Type B pancreatic cell (in vitro differentiated cells): ENCODE results near the gene E4F1. TPM values are rescaled to one million over a fixed set of nuclear protein-coding genes. Genes with fewer than 3 reads are reported as not detected.

Source experiments
- DNase-seq: peaks from one replicate; pipeline ENCODE4 v3.0.0; 2021; ENCODE audit warnings: mixed read lengths; ENCODE audit not compliant: unreplicated experiment; ENCODE audit errors: extremely low spot score
- H3K27ac Mint-ChIP-seq: 2 replicates; pipeline ENCODE4 v1.8.0; 2021; ENCODE audit warnings: mild to moderate bottlenecking, mixed read lengths
- H3K27me3 Mint-ChIP-seq: 2 replicates; pipeline ENCODE4 v1.8.0; 2021; ENCODE audit warnings: mixed read lengths
- H3K36me3 Mint-ChIP-seq: 2 replicates; pipeline ENCODE4 v1.8.0; 2021; ENCODE audit warnings: mixed read lengths
- H3K4me1 Mint-ChIP-seq: one replicate; pipeline ENCODE4 v1.8.0; 2021; ENCODE audit warnings: mixed read lengths; ENCODE audit not compliant: unreplicated experiment
- H3K4me3 Mint-ChIP-seq: 2 replicates; pipeline ENCODE4 v1.8.0; 2021; ENCODE audit warnings: mild to moderate bottlenecking, mixed read lengths
- H3K9me3 Mint-ChIP-seq: 2 replicates; pipeline ENCODE4 v1.8.0; 2021; ENCODE audit warnings: mixed read lengths
- total RNA-seq: library from RNA; stranded (reverse); gene quantifications from 2 replicates; pipeline ENCODE4 v1.2.1, GENCODE V29; 2021; ENCODE audit warnings: low replicate concordance
- TF ChIP-seq, protein P1 (sequence below): fragments of 200-600 bp; sonication (generic); conservative IDR thresholded peaks from 2 replicates; pipeline ENCODE4 v1.5.0; 2021; ENCODE audit warnings: antibody characterized with exemption, mild to moderate bottlenecking

Gene E4F1
- total RNA-seq, 1 donor from 2014 or later = 30.4 TPM

DNA sequence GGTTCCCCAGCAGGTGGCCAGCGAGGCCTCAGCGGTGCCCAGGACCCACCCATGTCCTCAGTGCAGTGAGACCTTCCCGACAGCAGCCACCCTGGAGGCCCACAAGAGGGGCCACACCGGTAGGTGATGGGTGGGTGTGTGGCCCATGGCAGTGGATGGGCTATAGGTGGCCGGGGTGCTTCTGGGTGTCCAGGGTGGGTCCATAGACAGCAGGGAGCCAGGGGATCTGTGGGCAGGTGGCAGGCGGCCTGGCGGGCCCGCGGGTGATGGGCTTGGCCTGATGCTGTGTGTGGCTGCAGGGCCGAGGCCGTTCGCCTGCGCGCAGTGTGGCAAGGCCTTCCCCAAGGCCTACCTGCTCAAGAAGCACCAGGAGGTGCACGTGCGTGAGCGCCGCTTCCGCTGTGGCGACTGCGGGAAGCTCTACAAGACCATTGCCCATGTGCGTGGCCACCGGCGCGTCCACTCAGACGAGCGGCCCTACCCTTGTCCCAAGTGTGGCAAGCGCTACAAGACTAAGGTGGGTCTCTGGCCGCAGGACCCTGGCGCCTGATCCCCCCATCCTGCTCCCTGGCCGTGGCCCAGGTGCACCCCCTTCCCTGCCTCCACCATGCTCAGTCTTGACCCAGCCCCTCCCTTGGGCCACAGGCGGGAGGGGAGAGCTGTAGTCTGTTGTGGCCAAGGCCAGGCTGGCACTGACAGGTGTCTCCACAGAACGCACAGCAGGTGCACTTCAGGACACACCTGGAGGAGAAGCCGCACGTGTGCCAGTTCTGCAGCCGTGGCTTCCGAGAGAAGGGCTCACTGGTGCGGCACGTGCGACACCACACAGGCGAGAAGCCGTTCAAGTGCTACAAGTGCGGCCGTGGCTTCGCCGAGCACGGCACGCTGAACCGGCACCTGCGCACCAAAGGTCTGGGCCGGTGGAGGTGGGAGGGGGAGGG lies 10.8 kb downstream of the E4F1 start:
- TF ChIP-seq, protein P1, sequence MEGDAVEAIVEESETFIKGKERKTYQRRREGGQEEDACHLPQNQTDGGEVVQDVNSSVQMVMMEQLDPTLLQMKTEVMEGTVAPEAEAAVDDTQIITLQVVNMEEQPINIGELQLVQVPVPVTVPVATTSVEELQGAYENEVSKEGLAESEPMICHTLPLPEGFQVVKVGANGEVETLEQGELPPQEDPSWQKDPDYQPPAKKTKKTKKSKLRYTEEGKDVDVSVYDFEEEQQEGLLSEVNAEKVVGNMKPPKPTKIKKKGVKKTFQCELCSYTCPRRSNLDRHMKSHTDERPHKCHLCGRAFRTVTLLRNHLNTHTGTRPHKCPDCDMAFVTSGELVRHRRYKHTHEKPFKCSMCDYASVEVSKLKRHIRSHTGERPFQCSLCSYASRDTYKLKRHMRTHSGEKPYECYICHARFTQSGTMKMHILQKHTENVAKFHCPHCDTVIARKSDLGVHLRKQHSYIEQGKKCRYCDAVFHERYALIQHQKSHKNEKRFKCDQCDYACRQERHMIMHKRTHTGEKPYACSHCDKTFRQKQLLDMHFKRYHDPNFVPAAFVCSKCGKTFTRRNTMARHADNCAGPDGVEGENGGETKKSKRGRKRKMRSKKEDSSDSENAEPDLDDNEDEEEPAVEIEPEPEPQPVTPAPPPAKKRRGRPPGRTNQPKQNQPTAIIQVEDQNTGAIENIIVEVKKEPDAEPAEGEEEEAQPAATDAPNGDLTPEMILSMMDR = no peak
- no peak overlapping the region for H3K4me3 Mint-ChIP-seq
- no peaks in the 10 kb centered on the region for H3K4me1 Mint-ChIP-seq

DNA sequence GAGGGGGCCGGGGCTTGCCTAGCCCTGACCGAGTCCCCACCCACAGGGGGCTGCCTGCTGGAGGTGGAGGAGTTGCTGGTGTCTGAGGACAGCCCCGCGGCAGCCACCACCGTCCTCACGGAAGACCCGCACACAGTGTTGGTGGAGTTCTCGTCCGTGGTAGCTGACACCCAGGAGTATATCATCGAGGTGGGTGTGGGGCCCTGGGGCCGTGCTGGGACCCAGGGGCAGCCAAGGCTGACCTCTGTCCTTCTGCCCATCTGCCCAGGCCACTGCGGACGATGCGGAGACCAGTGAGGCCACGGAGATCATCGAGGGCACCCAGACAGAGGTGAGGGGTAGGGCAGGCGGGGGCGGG lies 11.4 kb downstream of the E4F1 start:
- TF ChIP-seq, protein P1 = no peak
- H3K4me3 Mint-ChIP-seq = no peak overlapping the region
- H3K27ac Mint-ChIP-seq = no peak overlapping the region
- no peak for DNase-seq
- no peaks in the 10 kb centered on the region for H3K9me3 Mint-ChIP-seq
- H3K4me1 Mint-ChIP-seq = no peaks in the 10 kb centered on the region
- H3K27me3 Mint-ChIP-seq = peaks cover 19% of the 10 kb centered on the region
- H3K36me3 Mint-ChIP-seq = peaks cover 1% of the 10 kb centered on the region

More for the DNA sequence above, 10.8 kb downstream of the E4F1 start:
- Mint-ChIP-seq H3K9me3 (no peaks in the 10 kb centered on the region), H3K27ac (no peak overlapping the region), H3K27me3 (peaks cover 16% of the 10 kb centered on the region), H3K36me3 (no peaks in the 10 kb centered on the region)
- no peak for DNase-seq

DNA sequence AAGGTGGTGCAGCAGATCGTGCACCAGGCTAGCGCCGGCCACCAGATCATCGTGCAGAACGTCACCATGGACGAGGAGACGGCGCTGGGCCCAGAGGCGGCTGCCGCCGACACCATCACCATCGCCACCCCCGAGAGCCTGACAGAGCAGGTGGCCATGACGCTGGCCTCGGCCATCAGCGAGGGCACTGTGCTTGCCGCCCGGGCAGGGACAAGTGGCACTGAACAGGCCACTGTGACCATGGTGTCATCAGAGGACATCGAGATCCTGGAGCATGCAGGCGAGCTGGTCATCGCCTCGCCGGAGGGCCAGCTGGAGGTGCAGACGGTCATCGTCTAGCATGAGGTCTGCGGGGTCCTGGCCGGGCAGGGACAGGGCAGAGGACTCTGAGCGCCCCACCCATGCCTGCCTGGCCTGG lies 11.9 kb downstream of the E4F1 start:
- H3K27ac Mint-ChIP-seq = no peak overlapping the region
- DNase-seq = no peak
- H3K27me3 Mint-ChIP-seq = peaks cover 19% of the 10 kb centered on the region
- TF ChIP-seq, protein P1 = no peak
- peaks cover 3% of the 10 kb centered on the region for H3K36me3 Mint-ChIP-seq
- H3K9me3 Mint-ChIP-seq = no peaks in the 10 kb centered on the region
- no peaks in the 10 kb centered on the region for H3K4me1 Mint-ChIP-seq
- peak overlapping the region; percentile 36 for H3K4me3 Mint-ChIP-seq

DNA sequence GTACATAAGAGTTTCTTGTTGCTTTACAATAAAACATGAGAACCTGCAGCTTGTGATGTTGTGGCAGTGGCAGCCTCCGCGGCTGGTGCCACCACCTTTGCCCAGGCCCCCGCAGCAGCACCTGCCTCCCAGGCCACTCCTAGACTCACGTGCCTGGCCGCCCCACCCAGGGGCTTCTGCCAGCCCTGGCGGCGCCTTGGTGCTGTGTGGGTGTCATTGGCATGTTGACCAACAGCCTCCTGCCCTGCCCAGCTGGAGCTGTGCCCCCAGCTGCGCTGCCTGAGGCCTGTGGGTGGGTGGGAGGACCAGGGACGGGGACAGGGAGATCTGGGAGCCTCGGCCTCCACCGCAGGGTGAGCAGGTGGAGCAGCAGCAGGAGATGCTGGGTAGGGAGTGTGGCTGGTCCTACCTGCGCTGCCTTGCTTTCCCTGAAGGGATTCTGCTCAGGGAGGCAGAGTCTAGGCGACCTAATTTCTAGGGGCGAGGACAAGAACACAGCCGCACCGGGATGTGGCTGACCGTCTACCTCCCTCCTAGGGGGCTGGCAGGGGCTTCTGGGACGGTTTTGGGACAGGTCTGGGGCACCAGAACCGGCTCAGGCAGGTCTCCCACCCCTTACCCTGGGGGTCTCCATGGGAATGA lies 12.4 kb downstream of the E4F1 start:
- no peak overlapping the region for H3K27ac Mint-ChIP-seq
- H3K27me3 Mint-ChIP-seq = peaks cover 19% of the 10 kb centered on the region
- DNase-seq = no peak
- H3K4me3 Mint-ChIP-seq = peak overlapping the region; percentile 36
- peaks cover 3% of the 10 kb centered on the region for H3K36me3 Mint-ChIP-seq
- H3K4me1 Mint-ChIP-seq = no peaks in the 10 kb centered on the region
- H3K9me3 Mint-ChIP-seq = no peaks in the 10 kb centered on the region
- TF ChIP-seq, protein P1 = no peak

DNA sequence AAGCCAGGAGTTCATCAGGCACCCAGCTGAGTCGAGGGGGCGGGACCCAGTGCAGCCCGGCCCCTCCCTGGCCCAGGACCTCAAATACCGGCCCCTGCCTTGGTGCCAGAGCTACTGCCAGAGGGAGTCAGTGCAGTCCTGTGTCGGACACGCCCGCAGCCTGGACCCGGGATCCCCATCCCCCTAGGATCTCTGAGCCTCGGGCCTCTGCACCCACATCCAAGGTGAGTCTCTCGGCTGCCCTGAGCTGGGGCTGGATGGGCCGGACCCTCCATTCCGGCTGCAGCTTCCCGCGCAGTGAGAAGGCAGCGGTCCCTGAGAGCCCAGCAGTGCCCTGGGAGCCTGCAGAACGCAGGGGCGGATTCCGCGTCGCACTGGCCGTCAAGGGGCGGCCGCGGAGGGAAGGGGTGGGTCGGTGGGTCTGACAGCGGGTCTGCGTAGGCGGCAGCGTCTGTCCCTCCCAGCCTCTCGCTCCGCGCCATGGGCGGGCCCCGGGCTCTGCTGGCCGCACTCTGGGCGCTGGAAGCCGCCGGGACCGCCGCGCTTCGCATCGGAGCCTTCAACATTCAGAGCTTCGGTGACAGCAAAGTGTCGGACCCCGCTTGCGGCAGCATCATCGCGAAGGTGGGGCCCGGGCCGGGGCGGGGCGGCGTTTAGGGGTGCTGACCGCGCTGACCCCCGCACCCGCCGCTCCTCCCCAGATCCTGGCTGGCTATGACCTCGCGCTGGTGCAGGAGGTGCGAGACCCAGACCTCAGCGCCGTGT lies 13.1 kb downstream of the E4F1 start, which contains the start of gene DNASE1L2:
Gene DNASE1L2, plus strand, starts transcription at position 108 of the 765 bp plus-strand sequence. Its CDS starts 373 bp downstream, at position 481.
- peak within 1 kb of the TSS; percentile 36 for H3K4me3 Mint-ChIP-seq
- H3K4me1 Mint-ChIP-seq = no peaks in the 10 kb centered on the region
- DNase-seq = no peak
- TF ChIP-seq, protein P1 = no peak
- H3K27ac Mint-ChIP-seq = no peak within 1 kb of the TSS
- no peaks in the 10 kb centered on the region for H3K9me3 Mint-ChIP-seq
- peaks cover 3% of the 10 kb centered on the region for H3K36me3 Mint-ChIP-seq
- H3K27me3 Mint-ChIP-seq = peaks cover 19% of the 10 kb centered on the region
